RPMI7951 (cell line): ENCODE measurements around the gene NPY4R. TPM values are rescaled to one million over a fixed set of nuclear protein-coding genes. Genes with fewer than 3 reads are reported as not detected.
"Not testable (repeated sequence)": the region's sequence is repeated elsewhere in the genome, so short reads cannot be mapped to it uniquely, and the experiment has no call there.

Experiments
- DNase-seq: peaks from one replicate; pipeline ENCODE4 v3.0.0-alpha.2; 2012; ENCODE audit warnings: low read depth
- total RNA-seq: library from RNA; depleted of rRNA; stranded (reverse); fragments of >200 nt; shearing (Covaris generic); gene quantifications from 2 replicates; pipeline ENCODE4 v1.2.3, GENCODE V29; 2014; rRNA removed

The NPY4R gene
- total RNA-seq: 0.10 TPM in 1 of 2 replicates, not detected in the other

GRCh38 chr10:46465765-46466164 is at the start of gene NPY4R:
NPY4R (minus strand) TSS chr10:46465958; CDS start chr10:46462635, 3,323 bp downstream.
- not testable (repeated sequence) for DNase-seq

- DNase-seq: no peak
These were observed 49.6 kb upstream of the NPY4R start for GRCh38 chr10:46515366-46515765.

- no peak for DNase-seq
These were observed 49.1 kb upstream of the NPY4R start for GRCh38 chr10:46514899-46515298.

GRCh38 chr10:46514431-46514861 is 48.7 kb upstream of the NPY4R start:
- no peak for DNase-seq

GRCh38 chr10:46513333-46513732 is 47.6 kb upstream of the NPY4R start:
- not testable (repeated sequence) for DNase-seq

- DNase-seq: not testable (repeated sequence)
These were observed 47.0 kb upstream of the NPY4R start for GRCh38 chr10:46512725-46513124.

- DNase-seq: not testable (repeated sequence)
These were observed 46.2 kb upstream of the NPY4R start for GRCh38 chr10:46512002-46512401.

- not testable (repeated sequence) for DNase-seq
These were observed 34.2 kb upstream of the NPY4R start for GRCh38 chr10:46499990-46500389.

GRCh38 chr10:46498985-46499703 is 33.4 kb upstream of the NPY4R start:
- DNase-seq: not testable (repeated sequence)

- DNase-seq: not testable (repeated sequence)
These were observed 32.1 kb upstream of the NPY4R start for GRCh38 chr10:46497878-46498277.

- not testable (repeated sequence) for DNase-seq
These were observed 31.6 kb upstream of the NPY4R start for GRCh38 chr10:46497401-46497800.

- not testable (repeated sequence) for DNase-seq
These were observed 25.8 kb upstream of the NPY4R start for GRCh38 chr10:46491364-46492114.

- DNase-seq: not testable (repeated sequence)
These were observed 24.5 kb upstream of the NPY4R start for GRCh38 chr10:46490285-46490684.

GRCh38 chr10:46486459-46486858 is 20.7 kb upstream of the NPY4R start:
- DNase-seq: not testable (repeated sequence)

- peak; percentile 15 for DNase-seq
These were observed 9.1 kb upstream of the NPY4R start for GRCh38 chr10:46474746-46475320.

- DNase-seq: not testable (repeated sequence)
These were observed 8.0 kb upstream of the NPY4R start for GRCh38 chr10:46473758-46474157.

- not testable (repeated sequence) for DNase-seq
These were observed 4.4 kb upstream of the NPY4R start for GRCh38 chr10:46470134-46470533.

GRCh38 chr10:46468119-46468809 is 2.5 kb upstream of the NPY4R start:
- DNase-seq: not testable (repeated sequence)

- not testable (repeated sequence) for DNase-seq
These were observed 2.1 kb downstream of the NPY4R start for GRCh38 chr10:46463608-46464007.

- DNase-seq: not testable (repeated sequence)
These were observed 3.5 kb downstream of the NPY4R start for GRCh38 chr10:46462276-46462675.

- not testable (repeated sequence) for DNase-seq
These were observed 6.2 kb downstream of the NPY4R start for GRCh38 chr10:46459579-46459978.

GRCh38 chr10:46457071-46457470 is 8.7 kb downstream of the NPY4R start:
- DNase-seq: not testable (repeated sequence)
